WI38 (cell line): Measurements from ENCODE around the gene PROSER2.
"Not testable (repeated sequence)": the region's sequence is repeated elsewhere in the genome, so short reads cannot be mapped to it uniquely, and the experiment has no call there.

ENCODE experiments used
- H3K4me3 ChIP-seq: 2 replicates; pipeline ENCODE4 v1.5.1; 2011; ENCODE audit warnings: low read depth, mild to moderate bottlenecking, control low read depth, low read length
- TF ChIP-seq, protein P1 (sequence below): IDR thresholded peaks from 2 replicates; pipeline ENCODE4 v1.5.1; 2012; ENCODE audit warnings: low read depth, mild to moderate bottlenecking, control low read depth, low read length

Gene PROSER2

GRCh38 chr10:11886138-11886474 is 63.0 kb downstream of the PROSER2 start:
- TF ChIP-seq, protein P1, sequence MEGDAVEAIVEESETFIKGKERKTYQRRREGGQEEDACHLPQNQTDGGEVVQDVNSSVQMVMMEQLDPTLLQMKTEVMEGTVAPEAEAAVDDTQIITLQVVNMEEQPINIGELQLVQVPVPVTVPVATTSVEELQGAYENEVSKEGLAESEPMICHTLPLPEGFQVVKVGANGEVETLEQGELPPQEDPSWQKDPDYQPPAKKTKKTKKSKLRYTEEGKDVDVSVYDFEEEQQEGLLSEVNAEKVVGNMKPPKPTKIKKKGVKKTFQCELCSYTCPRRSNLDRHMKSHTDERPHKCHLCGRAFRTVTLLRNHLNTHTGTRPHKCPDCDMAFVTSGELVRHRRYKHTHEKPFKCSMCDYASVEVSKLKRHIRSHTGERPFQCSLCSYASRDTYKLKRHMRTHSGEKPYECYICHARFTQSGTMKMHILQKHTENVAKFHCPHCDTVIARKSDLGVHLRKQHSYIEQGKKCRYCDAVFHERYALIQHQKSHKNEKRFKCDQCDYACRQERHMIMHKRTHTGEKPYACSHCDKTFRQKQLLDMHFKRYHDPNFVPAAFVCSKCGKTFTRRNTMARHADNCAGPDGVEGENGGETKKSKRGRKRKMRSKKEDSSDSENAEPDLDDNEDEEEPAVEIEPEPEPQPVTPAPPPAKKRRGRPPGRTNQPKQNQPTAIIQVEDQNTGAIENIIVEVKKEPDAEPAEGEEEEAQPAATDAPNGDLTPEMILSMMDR = no peak
- no peak overlapping the region for H3K4me3 ChIP-seq

- H3K4me3 ChIP-seq = no peak overlapping the region
- TF ChIP-seq, protein P1 = no peak
These were observed 63.7 kb downstream of the PROSER2 start for GRCh38 chr10:11886851-11887250.

DNA sequence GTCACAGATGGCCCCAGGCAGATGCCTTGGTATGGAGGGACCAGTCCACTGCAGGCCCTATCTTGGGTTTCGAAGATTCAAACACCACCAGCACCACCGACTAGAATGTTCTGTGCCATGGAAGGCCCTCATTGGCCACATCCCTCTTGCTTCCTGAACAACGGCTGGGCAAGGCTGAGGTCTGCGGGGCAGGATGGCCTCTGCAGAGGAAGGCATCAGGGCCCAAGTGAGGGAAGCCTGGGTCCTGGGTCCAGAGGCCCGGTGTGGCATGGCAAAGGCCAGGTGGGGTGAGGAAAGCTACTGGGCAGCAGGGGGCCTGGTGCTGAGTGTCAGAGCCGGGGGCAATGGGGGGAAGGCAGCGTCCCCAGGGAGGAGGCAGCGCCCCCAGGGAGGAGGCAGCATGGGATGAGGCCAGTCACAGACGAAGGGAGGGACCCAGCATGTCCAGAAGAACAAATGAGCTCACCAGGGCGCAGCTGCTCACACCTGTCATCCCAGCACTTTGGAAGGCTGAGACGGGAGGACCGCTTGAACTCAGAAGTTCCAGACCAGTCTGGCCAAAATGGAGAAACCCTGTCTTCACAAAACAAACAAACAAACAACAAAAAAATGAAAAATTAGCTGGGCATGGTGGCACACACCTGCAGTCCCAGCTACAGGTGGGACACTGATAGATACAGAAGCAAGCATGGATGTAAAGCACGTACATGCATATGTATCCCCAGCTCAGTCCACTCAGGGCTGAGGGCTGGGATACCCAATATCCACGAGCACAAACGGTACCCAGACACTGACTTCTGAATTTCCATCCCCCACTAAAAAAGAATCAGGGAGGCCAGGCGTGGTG is 64.4 kb downstream of the PROSER2 start:
- H3K4me3 ChIP-seq = no peak overlapping the region
- TF ChIP-seq, protein P1 = no peak

- H3K4me3 ChIP-seq = not testable (repeated sequence)
These were observed 66.1 kb downstream of the PROSER2 start for GRCh38 chr10:11889263-11889662.

- no peak overlapping the region for H3K4me3 ChIP-seq
- TF ChIP-seq, protein P1 = no peak
These were observed 68.8 kb downstream of the PROSER2 start for GRCh38 chr10:11891776-11892486.

- TF ChIP-seq, protein P1 = no peak
- no peak overlapping the region for H3K4me3 ChIP-seq
These were observed 70.7 kb downstream of the PROSER2 start for GRCh38 chr10:11893749-11894278.

GRCh38 chr10:11894381-11895107 is 71.4 kb downstream of the PROSER2 start:
- no peak overlapping the region for H3K4me3 ChIP-seq
- TF ChIP-seq, protein P1 = no peak
